Midbrain (tissue), 1 donor: Measurements from ENCODE around the gene ZNF768.
"Not testable (repeated sequence)": the region's sequence is repeated elsewhere in the genome, so short reads cannot be mapped to it uniquely, and the experiment has no call there.

Experiments
- DNase-seq: peaks from one replicate; lab custom pipeline; 2025; lab: John Stamatoyannopoulos, UW

The ZNF768 gene

GRCh38 chr16:30510376-30510938 is 15.9 kb downstream of the ZNF768 start:
- no peak for DNase-seq

GRCh38 chr16:30509081-30509765 is 17.1 kb downstream of the ZNF768 start:
- DNase-seq: no peak

DNA sequence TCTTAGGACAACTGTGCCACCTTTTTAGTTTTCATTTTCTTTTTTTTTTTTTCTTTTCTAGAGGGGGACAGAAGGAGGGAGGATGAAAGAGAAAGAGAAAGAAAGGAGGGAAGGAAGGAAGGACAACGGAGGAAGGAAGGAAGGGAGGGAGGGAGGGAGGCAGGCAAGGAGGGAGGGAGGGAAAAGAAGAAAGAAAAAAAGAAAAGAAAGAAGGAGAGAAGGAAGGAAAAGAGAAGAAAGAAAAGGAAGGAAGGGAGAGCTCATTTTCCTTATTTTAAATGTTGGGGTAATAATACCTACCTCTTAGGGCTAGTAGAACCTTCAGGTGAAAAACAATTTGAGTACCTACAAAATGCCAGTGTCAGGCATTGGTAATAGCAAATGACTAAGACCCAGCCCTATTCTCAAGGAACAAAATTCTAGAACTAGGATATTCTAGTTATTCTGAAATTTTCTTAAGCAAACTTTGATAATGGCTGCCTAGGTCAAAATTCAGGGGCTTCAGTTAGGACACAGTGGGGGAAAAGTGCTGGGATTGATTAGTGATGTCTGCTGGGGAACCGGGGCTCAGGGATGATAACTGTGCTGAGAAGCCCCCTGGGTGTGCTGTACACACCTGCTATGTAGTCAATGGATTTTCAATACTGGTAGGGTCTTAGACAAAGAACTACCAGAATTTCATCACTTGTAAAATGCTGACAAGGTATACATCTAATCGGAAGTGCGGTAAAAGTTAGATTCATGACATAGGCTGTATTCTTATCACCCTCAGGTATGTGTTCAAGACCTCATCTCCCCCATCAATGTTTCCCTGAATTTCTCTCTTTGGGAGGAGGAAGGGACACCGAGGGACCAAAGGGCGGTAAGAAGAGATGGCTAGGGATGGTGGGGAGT is 22.7 kb downstream of the ZNF768 start:
- DNase-seq: no peak

- no peak for DNase-seq
Measured at GRCh38 chr16:30499284-30499683, 27.1 kb downstream of the ZNF768 start.

- no peak for DNase-seq
Measured at GRCh38 chr16:30494709-30495108, 31.7 kb downstream of the ZNF768 start.

DNA sequence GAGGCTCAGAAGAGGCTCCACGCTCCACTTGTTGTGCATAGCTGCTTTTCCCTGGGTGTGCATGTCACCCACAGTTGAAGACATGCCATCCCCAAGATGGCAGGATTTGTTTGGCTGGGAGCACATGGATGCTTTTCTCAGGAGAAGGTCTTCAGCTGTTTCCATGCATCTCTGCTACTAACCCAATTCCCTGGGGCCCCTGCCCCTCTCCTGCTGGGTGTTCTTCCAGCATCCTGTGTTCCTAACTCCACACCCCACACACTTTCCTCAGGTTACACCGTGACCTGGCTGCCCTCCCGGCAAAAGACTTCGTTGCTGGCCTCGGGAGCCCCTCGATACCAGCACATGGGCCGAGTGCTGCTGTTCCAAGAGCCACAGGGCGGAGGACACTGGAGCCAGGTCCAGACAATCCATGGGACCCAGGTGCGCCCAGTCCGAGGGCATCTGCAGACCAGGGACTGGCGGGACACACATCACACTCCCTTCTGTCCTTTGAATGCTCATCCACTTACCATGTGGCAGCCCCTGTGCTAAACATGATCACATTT is 32.4 kb downstream of the ZNF768 start:
- no peak for DNase-seq

DNA sequence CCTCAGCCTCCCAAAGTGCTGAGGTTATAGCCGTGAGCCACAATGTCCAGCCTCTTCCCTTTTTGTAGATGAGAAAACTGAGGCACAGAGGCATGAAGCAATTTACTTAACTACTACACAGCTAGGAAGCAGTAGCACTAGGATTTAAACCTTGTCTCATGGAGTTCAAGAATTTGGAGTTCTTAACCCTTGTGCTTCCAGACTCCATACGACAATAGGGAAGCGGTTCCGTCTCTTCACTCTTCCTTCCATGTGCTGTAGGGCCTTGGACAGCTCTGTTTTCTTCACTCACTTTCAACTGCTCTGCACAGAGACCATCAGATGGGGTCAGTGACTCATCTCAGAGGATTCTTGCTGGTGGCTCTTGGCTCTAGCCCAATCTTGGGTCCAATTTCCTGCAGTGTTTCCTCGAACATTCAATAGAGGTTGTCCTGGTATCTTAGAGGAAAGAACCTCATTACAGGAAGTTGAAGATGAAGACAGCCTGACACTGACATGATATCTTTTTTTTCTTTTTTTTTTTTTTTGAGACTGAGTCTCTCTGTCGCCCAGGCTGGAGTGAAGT is 34.5 kb downstream of the ZNF768 start:
- DNase-seq: no peak

DNA sequence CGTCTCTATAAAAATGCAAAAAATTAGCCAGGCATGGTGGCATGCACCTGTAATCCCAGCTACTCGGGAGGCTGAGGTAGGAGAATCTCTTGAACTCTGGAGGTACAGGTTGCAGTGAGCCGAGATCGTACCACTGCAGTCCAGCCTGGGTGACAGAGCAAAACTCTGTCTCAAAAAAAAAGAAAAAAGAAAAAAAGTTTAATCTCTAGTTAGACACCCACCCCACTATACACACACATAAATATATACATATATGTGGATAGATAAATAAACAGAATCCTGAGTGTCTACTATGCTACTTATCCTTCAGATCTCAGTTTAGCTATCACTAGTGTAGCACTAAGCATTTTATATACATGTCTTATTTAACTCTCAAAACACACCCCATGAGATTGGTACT is 35.1 kb downstream of the ZNF768 start:
- DNase-seq: no peak

GRCh38 chr16:30490210-30490609 is 36.2 kb downstream of the ZNF768 start:
- DNase-seq: peak; percentile 4

GRCh38 chr16:30488764-30489605 is 37.4 kb downstream of the ZNF768 start:
- no peak for DNase-seq

GRCh38 chr16:30485818-30486436 is 40.4 kb downstream of the ZNF768 start:
- DNase-seq: no peak

GRCh38 chr16:30484887-30485286 is 41.5 kb downstream of the ZNF768 start:
- no peak for DNase-seq

DNA sequence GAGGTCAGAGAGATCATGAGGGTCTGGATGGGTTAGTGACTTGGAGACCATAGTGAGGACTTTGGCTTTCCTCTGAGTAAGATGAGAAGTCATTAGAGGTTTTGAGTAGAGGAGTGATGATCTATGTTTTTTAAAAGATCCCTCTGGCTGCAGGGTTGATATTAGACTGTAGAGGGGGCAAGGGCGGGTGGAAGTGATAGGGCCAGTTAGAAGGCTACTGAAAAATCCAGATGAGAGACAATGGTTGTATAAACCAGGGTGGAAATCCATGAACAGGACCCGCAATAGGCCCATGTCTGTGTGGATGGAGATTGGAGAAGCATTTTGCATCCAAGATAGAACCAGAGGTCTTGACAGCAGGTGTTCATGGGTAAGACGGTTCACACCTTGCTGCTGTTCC is 44.0 kb downstream of the ZNF768 start:
- DNase-seq: no peak

GRCh38 chr16:30481381-30481780 is 45.0 kb downstream of the ZNF768 start:
- no peak for DNase-seq

GRCh38 chr16:30478766-30479478 is 47.4 kb downstream of the ZNF768 start:
- no peak for DNase-seq

DNA sequence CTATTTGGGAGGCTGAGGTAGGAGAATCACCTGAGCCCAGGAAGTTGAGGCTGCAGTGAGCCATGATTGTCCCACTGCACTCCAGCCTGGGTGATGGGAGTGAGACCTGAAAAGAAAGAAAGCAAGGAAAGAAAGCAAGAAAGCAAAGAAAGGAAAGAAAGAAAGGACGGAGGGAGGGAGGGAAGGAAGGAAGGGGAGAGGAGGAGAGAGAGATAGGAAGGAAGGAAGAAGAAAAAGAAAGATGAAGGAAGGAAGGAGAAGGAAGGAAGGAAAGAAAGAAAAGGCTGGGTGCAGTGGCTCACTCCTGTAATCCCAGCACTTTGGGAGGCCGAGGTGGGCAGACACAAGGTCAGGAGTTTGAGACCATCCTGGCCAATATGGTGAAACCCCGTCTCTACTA is 48.6 kb downstream of the ZNF768 start:
- not testable (repeated sequence) for DNase-seq

DNA sequence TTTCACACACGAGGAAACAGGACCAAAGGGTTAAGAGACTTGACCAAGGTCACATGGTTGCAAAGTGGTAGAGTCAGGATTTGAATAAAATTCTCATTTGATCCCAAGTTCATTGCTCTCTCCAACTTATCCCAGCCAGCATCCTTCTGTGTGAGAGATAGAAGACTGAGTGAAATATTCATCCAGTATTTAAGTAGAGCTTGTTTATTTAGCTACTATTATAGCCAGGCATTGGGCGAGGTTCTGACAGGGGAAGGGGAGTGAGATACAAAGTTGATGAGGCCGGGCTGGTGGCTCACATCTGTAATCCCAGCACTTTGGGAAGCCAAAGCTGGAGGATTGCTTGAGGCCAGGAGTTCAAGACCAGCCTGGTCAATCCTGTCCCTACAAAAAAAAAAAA is 49.4 kb downstream of the ZNF768 start:
- DNase-seq: no peak

GRCh38 chr16:30474684-30475083 is 51.7 kb downstream of the ZNF768 start:
- DNase-seq: no peak

- no peak for DNase-seq
Measured at GRCh38 chr16:30474074-30474452, 52.3 kb downstream of the ZNF768 start.
